ENCODE measurements around the gene CEP112.
"Not testable (repeated sequence)": the region's sequence is repeated elsewhere in the genome, so short reads cannot be mapped to it uniquely, and the experiment has no call there.

Gene CEP112

GRCh38 chr17:65690626-65691310 lies 501.2 kb downstream of the CEP112 start:
- no peak overlapping the region for H3K27ac ChIP-seq
- TF ChIP-seq CTCF (conservative IDR thresholded peaks at IDR 0.05) = no peak

GRCh38 chr17:65688307-65688706 lies 503.6 kb downstream of the CEP112 start:
- no peak for TF ChIP-seq CTCF (conservative IDR thresholded peaks at IDR 0.05)
- H3K27ac ChIP-seq = no peak overlapping the region

DNA sequence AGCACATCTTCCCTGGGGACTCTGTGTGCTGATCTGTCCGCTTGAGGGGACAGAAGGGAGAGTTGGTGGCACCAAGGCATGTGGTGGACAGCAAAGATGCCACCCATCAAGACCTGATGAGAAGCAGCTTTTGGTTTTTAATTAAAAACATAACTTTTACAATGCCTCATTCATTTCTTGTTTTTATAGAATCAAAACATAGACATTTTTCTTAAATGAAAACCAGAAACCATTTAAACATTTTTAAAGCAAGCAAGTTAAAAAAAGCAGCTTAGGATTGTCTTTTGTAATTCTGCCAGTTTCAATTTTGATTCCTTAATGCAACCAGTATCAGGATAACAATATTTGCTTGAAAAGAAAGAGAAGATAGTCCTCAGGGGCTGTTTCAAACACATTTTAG lies 506.8 kb downstream of the CEP112 start:
- TF ChIP-seq CTCF (conservative IDR thresholded peaks at IDR 0.05) = no peak
- H3K27ac ChIP-seq = no peak overlapping the region

- no peak overlapping the region for H3K27ac ChIP-seq
- no peak for TF ChIP-seq CTCF (conservative IDR thresholded peaks at IDR 0.05)
Measured at GRCh38 chr17:65684631-65685030, 507.3 kb downstream of the CEP112 start.

DNA sequence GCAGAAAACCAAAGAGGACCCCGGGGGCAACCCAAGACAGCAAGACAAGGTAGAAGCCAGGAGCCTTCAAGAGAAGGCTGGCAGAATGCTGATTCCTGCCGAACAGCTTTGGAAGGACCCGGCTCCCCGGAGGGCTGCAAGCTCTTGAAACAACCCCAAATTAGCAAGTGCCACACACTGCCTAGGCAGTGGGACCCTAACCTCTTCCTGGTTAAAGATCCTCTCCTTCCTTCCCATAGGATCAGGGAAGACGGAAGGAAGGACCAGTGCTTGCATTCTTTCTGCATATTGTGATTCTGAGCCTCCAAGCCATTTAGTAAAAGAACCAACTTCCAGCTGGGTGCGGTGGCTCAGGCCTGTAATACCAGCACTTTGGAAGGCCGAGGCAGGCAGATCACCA lies 508.5 kb downstream of the CEP112 start:
- no peak for TF ChIP-seq CTCF (conservative IDR thresholded peaks at IDR 0.05)

GRCh38 chr17:65681763-65682162 lies 510.2 kb downstream of the CEP112 start:
- not testable (repeated sequence) for H3K27ac ChIP-seq

More for the DNA sequence above, 508.5 kb downstream of the CEP112 start:
- no peak overlapping the region for H3K27ac ChIP-seq

DNA sequence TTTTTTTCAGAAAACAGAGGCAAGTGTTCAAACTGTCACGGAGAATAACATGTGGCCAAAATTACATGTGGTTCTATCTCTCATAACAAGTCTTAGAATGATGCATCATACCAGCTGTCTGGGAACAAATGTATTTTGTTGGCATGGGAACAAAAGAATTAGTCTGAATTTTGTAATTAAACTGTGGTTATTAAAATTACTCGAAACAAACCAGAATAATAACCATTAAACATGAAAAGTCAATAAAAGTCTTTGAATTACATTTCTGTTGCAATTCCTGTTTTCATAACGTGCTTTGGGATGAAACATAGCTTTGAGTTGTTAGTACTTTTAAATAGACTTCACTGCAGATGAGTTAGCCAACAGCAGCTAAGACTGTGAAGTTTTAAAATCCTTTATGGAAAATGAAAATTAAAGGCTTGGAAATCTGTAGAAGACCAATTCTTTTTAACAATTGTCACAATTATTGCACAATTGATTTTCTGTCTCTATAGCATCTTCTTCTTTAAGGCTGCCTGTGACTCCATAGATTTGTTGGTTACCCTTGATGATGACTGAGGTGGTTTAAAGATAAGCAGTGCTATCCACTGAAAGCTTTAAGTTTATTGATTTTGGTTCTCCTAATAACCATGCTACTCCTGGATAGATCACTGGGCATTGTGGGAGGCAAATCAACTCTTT lies 512.6 kb downstream of the CEP112 start:
- no peak overlapping the region for H3K27ac ChIP-seq
- TF ChIP-seq CTCF (conservative IDR thresholded peaks at IDR 0.05) = no peak

- no peak for TF ChIP-seq CTCF (conservative IDR thresholded peaks at IDR 0.05)
- no peak overlapping the region for H3K27ac ChIP-seq
Measured at GRCh38 chr17:65678546-65678945, 513.4 kb downstream of the CEP112 start.

Data from VCaP (cell line).